Thyroid gland (tissue), 4 donors: ENCODE data around the gene SLC25A41. TPM values are rescaled to one million over a fixed set of nuclear protein-coding genes. Genes with fewer than 3 reads are reported as not detected.

Source experiments
- DNase-seq, 2 donors: peaks; one replicate each; pipeline ENCODE4 v3.0.0-alpha.2; 2019
- H3K27ac ChIP-seq, 3 donors: fragments of 200-600 bp; sonication (generic); 1 replicate in 2 of 3; 2 replicates in 1 of 3; pipeline ENCODE4 v1.5.1; 2016 to 2019; ENCODE audit warnings: mild to moderate bottlenecking in 1 of 3, moderate library complexity in 1 of 3
- H3K27me3 ChIP-seq: fragments of 200-600 bp; sonication (generic); one replicate; pipeline ENCODE4 v1.5.1; 2019
- H3K36me3 ChIP-seq, 2 donors: fragments of 200-600 bp; sonication (generic); one replicate each; pipeline ENCODE4 v1.5.1; 2016 to 2019
- H3K4me1 ChIP-seq, 2 donors: fragments of 200-600 bp; sonication (generic); one replicate each; pipeline ENCODE4 v1.5.1; 2017 to 2019
- H3K4me3 ChIP-seq, 3 donors: fragments of 200-600 bp; sonication (generic); replicated peaks in 1 of 3; 1 replicate in 2 of 3; 2 replicates in 1 of 3; pipeline ENCODE4 v1.5.1; 2016; ENCODE audit warnings: mild to moderate bottlenecking in 1 of 3
- H3K9me3 ChIP-seq: fragments of 200-600 bp; sonication (generic); one replicate; pipeline ENCODE4 v1.5.1; 2017
- POLR2A ChIP-seq, 2 donors: fragments of 450-650 bp; IDR thresholded peaks; one replicate each; pipeline ENCODE4 v1.6.1; 2017; ENCODE audit warnings: antibody characterized with exemption in 2 of 2, mild to moderate bottlenecking in 2 of 2, moderate library complexity in 1 of 2
- WGBS, 2 donors: methylation state at CpG; one replicate each; pipeline ENCODE4 v1.1.5; 2017; 5-methylcytosine and 5-hydroxymethylcytosine counted together
- intact Hi-C: fragments of 100-400 bp; cut with DNase I; formaldehyde crosslinking; loops from one replicate; pipeline ENCODE4 v1.15.1; 2023
- total RNA-seq, 4 donors: library from RNA; depleted of rRNA; stranded (reverse); fragments of >200 nt; gene quantifications; one replicate each; pipeline ENCODE4 v1.2.3, GENCODE V29; 2016
- TF ChIP-seq, protein P1 (sequence below), 6 experiments: fragments of 200-600 bp in 3 of 6; fragments of 450-650 bp in 3 of 6; sonication (generic) in 3 of 6; IDR thresholded peaks; one replicate each; pipeline ENCODE4 v1.5.1; 2016 to 2019; ENCODE audit warnings: antibody characterized with exemption in 6 of 6, mild to moderate bottlenecking in 2 of 6, inconsistent platforms in 1 of 6, moderate library complexity in 1 of 6

Gene SLC25A41
- total RNA-seq, 4 donors from 2014 or later = 0.33 TPM; not detected in 3

DNA sequence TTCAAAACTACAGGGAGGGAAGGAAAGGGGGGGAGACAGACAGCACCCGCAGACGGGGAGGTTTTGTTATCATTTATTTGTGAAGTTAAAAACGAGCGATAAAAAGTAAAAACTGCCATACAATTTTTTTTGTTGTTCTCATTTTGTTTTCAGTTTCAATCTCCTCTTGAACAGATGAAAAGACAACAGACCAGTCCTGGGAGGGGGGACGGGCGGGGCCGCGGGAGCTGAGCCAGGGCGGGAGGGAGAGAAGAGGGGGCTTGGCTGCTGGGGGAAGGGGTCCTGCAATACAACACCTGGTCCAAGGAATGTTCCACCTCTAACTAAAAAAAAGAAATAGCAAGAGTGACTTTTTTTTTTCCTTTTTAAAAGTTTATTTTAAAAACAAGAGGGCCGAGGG is 20.3 kb downstream of the SLC25A41 start:
- TF ChIP-seq POLR2A (IDR thresholded peaks at IDR 0.05) = no peak
- TF ChIP-seq, protein P1, sequence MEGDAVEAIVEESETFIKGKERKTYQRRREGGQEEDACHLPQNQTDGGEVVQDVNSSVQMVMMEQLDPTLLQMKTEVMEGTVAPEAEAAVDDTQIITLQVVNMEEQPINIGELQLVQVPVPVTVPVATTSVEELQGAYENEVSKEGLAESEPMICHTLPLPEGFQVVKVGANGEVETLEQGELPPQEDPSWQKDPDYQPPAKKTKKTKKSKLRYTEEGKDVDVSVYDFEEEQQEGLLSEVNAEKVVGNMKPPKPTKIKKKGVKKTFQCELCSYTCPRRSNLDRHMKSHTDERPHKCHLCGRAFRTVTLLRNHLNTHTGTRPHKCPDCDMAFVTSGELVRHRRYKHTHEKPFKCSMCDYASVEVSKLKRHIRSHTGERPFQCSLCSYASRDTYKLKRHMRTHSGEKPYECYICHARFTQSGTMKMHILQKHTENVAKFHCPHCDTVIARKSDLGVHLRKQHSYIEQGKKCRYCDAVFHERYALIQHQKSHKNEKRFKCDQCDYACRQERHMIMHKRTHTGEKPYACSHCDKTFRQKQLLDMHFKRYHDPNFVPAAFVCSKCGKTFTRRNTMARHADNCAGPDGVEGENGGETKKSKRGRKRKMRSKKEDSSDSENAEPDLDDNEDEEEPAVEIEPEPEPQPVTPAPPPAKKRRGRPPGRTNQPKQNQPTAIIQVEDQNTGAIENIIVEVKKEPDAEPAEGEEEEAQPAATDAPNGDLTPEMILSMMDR (IDR thresholded peaks at IDR 0.05) = no peak
- DNase-seq = peak; percentile 34 to 44
- Histone ChIP-seq H3K27ac (peak overlapping the region; percentile 29 to 75 (median 73)), H3K36me3 (peaks cover 42 to 45% of the 10 kb centered on the region in 2 donors), H3K9me3 (no peaks in the 10 kb centered on the region), H3K27me3 (no peaks in the 10 kb centered on the region), H3K4me3 (no peak overlapping the region), H3K4me1 (peaks cover 19 to 21% of the 10 kb centered on the region in 2 donors)
- WGBS, 2 donors = 23 to 32% methylated on average over 10 of the region's 10 CpGs
- intact Hi-C loops = no loop called here

GRCh38 chr19:6412447-6413091 is 21.0 kb downstream of the SLC25A41 start:
- DNase-seq = peak; percentile 53 to 63
- Histone ChIP-seq H3K9me3 (no peaks in the 10 kb centered on the region), H3K4me3 (no peak overlapping the region), H3K27ac (peak overlapping the region; percentile 29 to 75 (median 73)), H3K4me1 (peaks cover 19 to 21% of the 10 kb centered on the region in 2 donors), H3K27me3 (no peaks in the 10 kb centered on the region), H3K36me3 (peaks cover 35 to 38% of the 10 kb centered on the region in 2 donors)
- TF ChIP-seq POLR2A (IDR thresholded peaks at IDR 0.05) = no peak
- TF ChIP-seq, protein P1 (IDR thresholded peaks at IDR 0.05) = peak in 5 of 6 experiments; percentile 15 to 58 (median 47)
- 26 to 48% methylated on average over 7 to 14 of the region's 15 CpGs for WGBS, 2 donors
- intact Hi-C loops = no loop called here

- Histone ChIP-seq H3K36me3 (peaks cover 30 to 33% of the 10 kb centered on the region in 2 donors), H3K4me3 (no peak overlapping the region), H3K27ac (peak overlapping the region in 1 of 3 donors; percentile 29), H3K27me3 (no peaks in the 10 kb centered on the region), H3K9me3 (no peaks in the 10 kb centered on the region), H3K4me1 (peaks cover 19 to 21% of the 10 kb centered on the region in 2 donors)
- DNase-seq = no peak
- WGBS, 2 donors = 87 to 88% methylated on average over 4 to 6 of the region's 12 CpGs
- intact Hi-C loops = no loop called here
- TF ChIP-seq, protein P1 (IDR thresholded peaks at IDR 0.05) = no peak
Measured at GRCh38 chr19:6412061-6412446, 21.5 kb downstream of the SLC25A41 start.

- TF ChIP-seq POLR2A (IDR thresholded peaks at IDR 0.05) = no peak
- TF ChIP-seq, protein P1 (IDR thresholded peaks at IDR 0.05) = no peak
- Histone ChIP-seq H3K27me3 (no peaks in the 10 kb centered on the region), H3K27ac (no peak overlapping the region), H3K9me3 (no peaks in the 10 kb centered on the region), H3K36me3 (peaks cover 3 to 6% of the 10 kb centered on the region in 2 donors), H3K4me1 (peaks cover 19 to 20% of the 10 kb centered on the region in 2 donors), H3K4me3 (no peak overlapping the region)
- intact Hi-C loops = no loop called here
- no peak for DNase-seq
- 93 to 98% methylated on average over 6 of the region's 6 CpGs for WGBS, 2 donors
Measured at GRCh38 chr19:6409346-6409745, 24.2 kb downstream of the SLC25A41 start.

GRCh38 chr19:6406401-6406800 is 27.2 kb downstream of the SLC25A41 start:
- Histone ChIP-seq H3K4me1 (no peaks in the 10 kb centered on the region), H3K4me3 (no peak overlapping the region), H3K27ac (no peak overlapping the region), H3K36me3 (no peaks in the 10 kb centered on the region), H3K9me3 (no peaks in the 10 kb centered on the region), H3K27me3 (no peaks in the 10 kb centered on the region)
- no peak for DNase-seq
- 88 to 91% methylated on average over 5 of the region's 5 CpGs for WGBS, 2 donors
- no peak for TF ChIP-seq POLR2A (IDR thresholded peaks at IDR 0.05)
- TF ChIP-seq, protein P1 (IDR thresholded peaks at IDR 0.05) = no peak
- intact Hi-C loops = no loop called here
